IMR-90 (cell line): ENCODE data around the gene SLC27A3. TPM values are rescaled to one million over a fixed set of nuclear protein-coding genes. Genes with fewer than 3 reads are reported as not detected.
A peak's percentile ranks its signal among the peaks of the same experiment; 100 is the strongest.

Experiments used
- ATAC-seq: fragments of 200-7000 bp; cut with Tn5 transposase; 2 replicates; pipeline ENCODE4 v1.9.1; 2020; ENCODE audit warnings: low read depth, mild to moderate bottlenecking, moderate library complexity
- BruUV-seq: library from RNA; stranded (reverse); fragments of 400-500 nt; replicated peaks from 2 replicates; lab custom pipeline; 2021; lab: Mats Ljungman, UMichigan
- CTCF ChIA-PET: fragments of 300-600 bp; formaldehyde crosslinking; extraction: SDS; loops from one replicate; lab custom pipeline; 2021; ENCODE audit warnings: antibody characterized with exemption; lab: Yijun Ruan, JAX
- POLR2A ChIA-PET: fragments of 300-600 bp; sonication (Branson Sonifier 250); formaldehyde crosslinking; loops from one replicate; lab custom pipeline; 2022; ENCODE audit warnings: antibody characterized with exemption; ENCODE audit not compliant: unreplicated experiment; lab: Charles Lee
- DNase-seq: peaks from one replicate; pipeline ENCODE4 v3.0.0; 2013
- H2AFZ ChIP-seq: replicated peaks from 2 replicates; pipeline ENCODE3; 2013; ENCODE audit warnings: low read length, mild to moderate bottlenecking; ENCODE audit not compliant: poor library complexity
- H2AK5ac ChIP-seq: 2 replicates; pipeline ENCODE4 v1.6.1; 2013; ENCODE audit warnings: low read depth, low read length, inconsistent platforms
- H2AK9ac ChIP-seq: replicated peaks from 2 replicates; pipeline ENCODE3; 2013; ENCODE audit warnings: mild to moderate bottlenecking, low read depth, low read length, moderate library complexity; ENCODE audit not compliant: poor library complexity
- H2BK120ac ChIP-seq: 2 replicates; pipeline ENCODE4 v1.6.1; 2013; ENCODE audit warnings: low read depth, low read length, inconsistent platforms
- H2BK15ac ChIP-seq: 3 replicates; pipeline ENCODE4 v1.6.1; 2013; ENCODE audit warnings: low read depth, low read length, inconsistent platforms
- H2BK20ac ChIP-seq: 2 replicates; pipeline ENCODE4 v1.6.1; 2013; ENCODE audit warnings: low read depth, mild to moderate bottlenecking, inconsistent platforms, low read length, moderate library complexity
- H2BK5ac ChIP-seq: 2 replicates; pipeline ENCODE4 v1.6.1; 2013; ENCODE audit warnings: mild to moderate bottlenecking, low read depth, low read length, inconsistent platforms; ENCODE audit not compliant: poor library complexity, severe bottlenecking
- H3K14ac ChIP-seq: replicated peaks from 2 replicates; pipeline ENCODE4 v1.6.1; 2013; ENCODE audit warnings: low read depth, low read length, inconsistent platforms
- H3K18ac ChIP-seq: 2 replicates; pipeline ENCODE4 v1.6.1; 2013; ENCODE audit warnings: low read depth, low read length, control low read depth
- H3K23ac ChIP-seq: 2 replicates; pipeline ENCODE4 v1.6.1; 2013; ENCODE audit warnings: low read depth, low read length, inconsistent platforms
- H3K27ac ChIP-seq: 2 replicates; pipeline ENCODE4 v1.5.1; 2013; ENCODE audit warnings: mild to moderate bottlenecking, control low read depth, low read length; ENCODE audit not compliant: insufficient read depth
- H3K27me3 ChIP-seq: 2 replicates; pipeline ENCODE4 v1.6.1; 2013; ENCODE audit warnings: low read length; ENCODE audit not compliant: control insufficient read depth, insufficient read depth
- H3K36me3 ChIP-seq: 2 replicates; pipeline ENCODE4 v1.6.1; 2013; ENCODE audit warnings: low read length, mixed read lengths; ENCODE audit not compliant: control insufficient read depth, insufficient read depth
- H3K4ac ChIP-seq: 2 replicates; pipeline ENCODE4 v1.6.1; 2013; ENCODE audit warnings: low read depth, low read length, inconsistent platforms
- H3K4me1 ChIP-seq: 2 replicates; pipeline ENCODE4 v1.6.1; 2013; ENCODE audit warnings: low read length, mixed read lengths; ENCODE audit not compliant: control insufficient read depth, insufficient read depth
- H3K4me2 ChIP-seq: 2 replicates; pipeline ENCODE4 v1.6.1; 2013; ENCODE audit warnings: low read depth, mild to moderate bottlenecking, control low read depth, low read length, moderate library complexity
- H3K4me3 ChIP-seq: 2 replicates; pipeline ENCODE4 v1.5.1; 2013; ENCODE audit warnings: low read depth, mild to moderate bottlenecking, control low read depth, low read length, moderate library complexity; ENCODE audit not compliant: insufficient read depth
- H3K56ac ChIP-seq: 2 replicates; pipeline ENCODE4 v1.6.1; 2013; ENCODE audit warnings: low read length, inconsistent platforms; ENCODE audit not compliant: insufficient read depth; ENCODE audit errors: extremely low read depth
- H3K79me1 ChIP-seq, 2 experiments: 2 replicates each; pipeline ENCODE4 v1.6.1; 2013; ENCODE audit warnings: low read length in 2 of 2, inconsistent platforms in 1 of 2, low read depth in 1 of 2
- H3K9ac ChIP-seq: 2 replicates; pipeline ENCODE4 v1.6.1; 2013; ENCODE audit warnings: low read depth, low read length, control low read depth
- H3K9me1 ChIP-seq: 2 replicates; pipeline ENCODE4 v1.6.1; 2013; ENCODE audit warnings: low read length, inconsistent platforms; ENCODE audit not compliant: insufficient read depth
- H3K9me3 ChIP-seq: 2 replicates; pipeline ENCODE4 v1.6.1; 2013; ENCODE audit warnings: low read length; ENCODE audit not compliant: control insufficient read depth, insufficient read depth
- H4K20me1 ChIP-seq: 2 replicates; pipeline ENCODE4 v1.6.1; 2013; ENCODE audit warnings: low read length, inconsistent platforms; ENCODE audit not compliant: insufficient read depth
- H4K5ac ChIP-seq: 2 replicates; pipeline ENCODE4 v1.6.1; 2013; ENCODE audit warnings: mild to moderate bottlenecking, low read depth, low read length, control low read depth
- H4K8ac ChIP-seq, 2 experiments: 2 replicates each; pipeline ENCODE4 v1.6.1; 2013; ENCODE audit warnings: low read depth in 2 of 2, low read length in 2 of 2, control low read depth in 1 of 2, inconsistent platforms in 1 of 2
- H4K91ac ChIP-seq: 2 replicates; pipeline ENCODE4 v1.6.1; 2013; ENCODE audit warnings: low read depth, low read length, inconsistent platforms; ENCODE audit not compliant: insufficient read depth
- BHLHE40 ChIP-seq: fragments of 150-350 bp; IDR thresholded peaks from 2 replicates; pipeline ENCODE4 v1.6.1; 2016; ENCODE audit warnings: mild to moderate bottlenecking, low read depth, low read length
- CEBPB ChIP-seq: IDR thresholded peaks from 2 replicates; pipeline ENCODE4 v1.6.1; 2012; ENCODE audit warnings: low read depth, low read length, improper control_type of control experiment
- FOS ChIP-seq: fragments of 150-350 bp; IDR thresholded peaks from 2 replicates; pipeline ENCODE4 v1.6.1; 2016; ENCODE audit warnings: low read depth, low read length
- MAFK ChIP-seq: IDR thresholded peaks from 2 replicates; pipeline ENCODE4 v1.6.1; 2012; ENCODE audit warnings: low read depth, low read length, improper control_type of control experiment
- MAZ ChIP-seq: IDR thresholded peaks from 2 replicates; pipeline ENCODE4 v1.6.1; 2012; ENCODE audit warnings: low read depth, mild to moderate bottlenecking, low read length, improper control_type of control experiment, moderate library complexity, borderline replicate concordance
- NFE2L2 ChIP-seq: fragments of 150-350 bp; IDR thresholded peaks from 2 replicates; pipeline ENCODE4 v1.6.1; 2016; ENCODE audit warnings: low read depth, mild to moderate bottlenecking, low read length
- RCOR1 ChIP-seq: IDR thresholded peaks from 2 replicates; pipeline ENCODE4 v1.6.1; 2012; ENCODE audit warnings: mild to moderate bottlenecking, low read length, improper control_type of control experiment; ENCODE audit not compliant: insufficient replicate concordance
- RFX5 ChIP-seq: IDR thresholded peaks from 2 replicates; pipeline ENCODE4 v1.8.0; 2012; ENCODE audit warnings: low read depth, mild to moderate bottlenecking, low read length, moderate library complexity
- WGBS, 2 experiments: methylation state at CpG; one replicate each; pipeline versions ENCODE4 v1.1.5 to v1.1.7; 2013; ENCODE audit warnings: missing lambda C conversion rate in 2 of 2; ENCODE audit not compliant: insufficient read length in 1 of 2; ENCODE audit errors: extremely low coverage in 2 of 2; 5-methylcytosine and 5-hydroxymethylcytosine counted together
- dilution Hi-C: fragments of 300-500 bp; cut with HindIII; formaldehyde crosslinking; loops from one replicate; pipeline ENCODE4 v1.14.3; 2018; ENCODE audit warnings: low sequenced_read_pairs; ENCODE audit not compliant: unreplicated experiment
- in situ Hi-C: fragments of 300-500 bp; cut with MboI; formaldehyde crosslinking; loops from 3 replicates; pipeline ENCODE4 v1.14.3; 2019; ENCODE audit warnings: low sequenced_read_pairs, inconsistent platforms, mixed read lengths
- intact Hi-C: fragments of 100-400 bp; cut with micrococcal nuclease; formaldehyde crosslinking; loops from 2 replicates; pipeline ENCODE4 v1.10.0; 2022
- polyA plus RNA-seq, 3 experiments: library from polyadenylated mRNA; depleted of rRNA; stranded (reverse); fragments of >200 nt; gene quantifications; 2 replicates each; pipeline ENCODE4 v1.2.3, GENCODE V29; 2012; ENCODE audit warnings: low replicate concordance in 1 of 3
- total RNA-seq: library from RNA; depleted of rRNA; stranded (reverse); fragments of >200 nt; gene quantifications from 2 replicates; pipeline ENCODE4 v1.2.3, GENCODE V29; 2012
- TF ChIP-seq, protein P1 (sequence below): conservative IDR thresholded peaks from 2 replicates; pipeline ENCODE4 v1.5.1; 2012; ENCODE audit warnings: mild to moderate bottlenecking, low read depth, low read length, improper control_type of control experiment
- TF ChIP-seq, protein P2 (sequence below): fragments of 150-350 bp; IDR thresholded peaks from 2 replicates; pipeline ENCODE4 v1.6.1; 2016; ENCODE audit warnings: low read depth, mild to moderate bottlenecking, low read length, moderate library complexity, borderline replicate concordance

SLC27A3 gene
- total and polyA plus RNA-seq, 2 of the 4 experiments (the other 2 are of a cell fraction) = 3.2 to 9.3 TPM

- Histone ChIP-seq H3K56ac (peak overlapping the region; percentile 75), H3K4ac (peak overlapping the region; percentile 98), H3K9me1 (peaks cover 10% of the 10 kb centered on the region), H2AK5ac (peak overlapping the region; percentile 97), H2BK5ac (peak overlapping the region; percentile 97), H2BK20ac (peak overlapping the region; percentile 96), H3K14ac (peak overlapping the region; percentile 98), H3K4me1 (peaks cover 11% of the 10 kb centered on the region), H3K4me2 (peak overlapping the region; percentile 87), H4K91ac (peak overlapping the region; percentile 86), H3K23ac (peak overlapping the region; percentile 97; the same call in 1 of the 2 replicates), H4K20me1 (no peaks in the 10 kb centered on the region), H3K79me1 (0 out of 4 replicates have a peak, but pooled peaks cover 0 to 3% of the 10 kb centered on the region in 2 experiments), H2AFZ (no peak overlapping the region), H3K18ac (peak overlapping the region; percentile 89), H3K9me3 (no peaks in the 10 kb centered on the region), H3K9ac (peak overlapping the region; percentile 45; the same call in 1 of the 2 replicates), H3K27ac (peak overlapping the region; percentile 93), H2BK15ac (peak overlapping the region; percentile 89; the same call in 2 of the 3 replicates), H3K27me3 (no peaks in the 10 kb centered on the region), H3K36me3 (no peaks in the 10 kb centered on the region), H4K5ac (peak overlapping the region; percentile 82), H2BK120ac (peak overlapping the region; percentile 94), H3K4me3 (peak overlapping the region; percentile 37; the same call in 1 of the 2 replicates), H2AK9ac (peak overlapping the region; percentile 83), H4K8ac (peak overlapping the region; percentile 48 to 92)
- dilution Hi-C loops = no loop called here
- DNase-seq (peak; percentile 94), ATAC-seq (peak; percentile 89)
- POLR2A ChIA-PET = no interaction called here
- TF ChIP-seq, protein P1, sequence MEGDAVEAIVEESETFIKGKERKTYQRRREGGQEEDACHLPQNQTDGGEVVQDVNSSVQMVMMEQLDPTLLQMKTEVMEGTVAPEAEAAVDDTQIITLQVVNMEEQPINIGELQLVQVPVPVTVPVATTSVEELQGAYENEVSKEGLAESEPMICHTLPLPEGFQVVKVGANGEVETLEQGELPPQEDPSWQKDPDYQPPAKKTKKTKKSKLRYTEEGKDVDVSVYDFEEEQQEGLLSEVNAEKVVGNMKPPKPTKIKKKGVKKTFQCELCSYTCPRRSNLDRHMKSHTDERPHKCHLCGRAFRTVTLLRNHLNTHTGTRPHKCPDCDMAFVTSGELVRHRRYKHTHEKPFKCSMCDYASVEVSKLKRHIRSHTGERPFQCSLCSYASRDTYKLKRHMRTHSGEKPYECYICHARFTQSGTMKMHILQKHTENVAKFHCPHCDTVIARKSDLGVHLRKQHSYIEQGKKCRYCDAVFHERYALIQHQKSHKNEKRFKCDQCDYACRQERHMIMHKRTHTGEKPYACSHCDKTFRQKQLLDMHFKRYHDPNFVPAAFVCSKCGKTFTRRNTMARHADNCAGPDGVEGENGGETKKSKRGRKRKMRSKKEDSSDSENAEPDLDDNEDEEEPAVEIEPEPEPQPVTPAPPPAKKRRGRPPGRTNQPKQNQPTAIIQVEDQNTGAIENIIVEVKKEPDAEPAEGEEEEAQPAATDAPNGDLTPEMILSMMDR = no peak
- TF ChIP-seq MAZ = no peak
- peak; percentile 15; the same call in 1 of the 2 replicates for TF ChIP-seq FOS
- TF ChIP-seq RFX5 = no peak
- TF ChIP-seq, protein P2, sequence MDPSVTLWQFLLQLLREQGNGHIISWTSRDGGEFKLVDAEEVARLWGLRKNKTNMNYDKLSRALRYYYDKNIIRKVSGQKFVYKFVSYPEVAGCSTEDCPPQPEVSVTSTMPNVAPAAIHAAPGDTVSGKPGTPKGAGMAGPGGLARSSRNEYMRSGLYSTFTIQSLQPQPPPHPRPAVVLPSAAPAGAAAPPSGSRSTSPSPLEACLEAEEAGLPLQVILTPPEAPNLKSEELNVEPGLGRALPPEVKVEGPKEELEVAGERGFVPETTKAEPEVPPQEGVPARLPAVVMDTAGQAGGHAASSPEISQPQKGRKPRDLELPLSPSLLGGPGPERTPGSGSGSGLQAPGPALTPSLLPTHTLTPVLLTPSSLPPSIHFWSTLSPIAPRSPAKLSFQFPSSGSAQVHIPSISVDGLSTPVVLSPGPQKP = no peak
- TF ChIP-seq RCOR1 = peak; percentile 13
- peak; percentile 99 for TF ChIP-seq CEBPB
- TF ChIP-seq BHLHE40 = 0 out of 2 replicates have a peak, but pooled peaks have one; percentile 24
- no peak for TF ChIP-seq MAFK
- no peak for TF ChIP-seq NFE2L2
- intact Hi-C loops = loop anchor here (10.0 kb wide), 1 partner anchor 134 kb away; the partner anchor contains the start of gene GATAD2B
- CTCF ChIA-PET = no interaction called here
- WGBS, 2 experiments = 0% methylated on average over 1 of the region's 9 CpGs; no CpG with 5 or more reads in 1 of the 2 experiments
- in situ Hi-C loops = no loop called here
- BruUV-seq = no TSS peak
Observed at GRCh38 chr1:153790966-153791647, 15.9 kb downstream of the SLC27A3 start.
